Left lung (tissue), 10 donors: ENCODE results near the gene CFAP298. TPM values are rescaled to one million over a fixed set of nuclear protein-coding genes. Genes with fewer than 3 reads are reported as not detected.
A peak's percentile ranks its signal among the peaks of the same experiment; 100 is the strongest.

Experiments used
- ATAC-seq: fragments of 200-7000 bp; cut with Tn5 transposase; one replicate; pipeline ENCODE4 v1.9.1; 2020; ENCODE audit warnings: moderate library complexity
- DNase-seq, 4 donors: peaks; one replicate each; pipeline ENCODE4 v3.0.0-alpha.2; 2013 to 2020
- H3K27ac ChIP-seq, 2 donors: fragments of 200-600 bp; sonication (generic) in 1 of 2; one replicate each; pipeline versions ENCODE4 v1.5.0 to v1.8.0; 2020 to 2021
- H3K27me3 ChIP-seq, 2 donors: fragments of 200-600 bp; sonication (generic) in 1 of 2; one replicate each; pipeline versions ENCODE4 v1.5.0 to v1.8.0; 2020 to 2021
- H3K36me3 ChIP-seq, 2 donors: fragments of 200-600 bp; sonication (generic) in 1 of 2; one replicate each; pipeline versions ENCODE4 v1.5.0 to v1.8.0; 2020 to 2021
- H3K4me1 ChIP-seq, 2 donors: fragments of 200-600 bp; one replicate each; pipeline ENCODE4 v1.8.0; 2021
- H3K4me3 ChIP-seq, 2 donors: fragments of 200-600 bp; sonication (generic) in 1 of 2; one replicate each; pipeline versions ENCODE4 v1.5.0 to v1.8.0; 2020 to 2021; ENCODE audit warnings: mild to moderate bottlenecking in 1 of 2
- H3K9me3 ChIP-seq, 2 donors: fragments of 200-600 bp; sonication (generic) in 1 of 2; one replicate each; pipeline versions ENCODE4 v1.5.0 to v1.8.0; 2020 to 2021
- intact Hi-C, 2 donors: fragments of 100-400 bp; cut with DNase I; formaldehyde crosslinking; loops; one replicate each; pipeline versions ENCODE4 v1.11.2 to v1.14.2; 2022
- polyA plus RNA-seq, 6 donors: library from polyadenylated mRNA; unstranded; fragments of 120-200 nt; gene quantifications; one replicate each; pipeline ENCODE4 v1.2.1, GENCODE V29; 2013; ENCODE audit not compliant: insufficient read length in 6 of 6
- total RNA-seq, 2 donors: library from RNA; stranded (reverse); fragmentation: NEBNext Ultra II Directional; extraction: Animal tissue kit (Norgen Biotek cat#: 25700); gene quantifications; one replicate each; pipeline ENCODE4 v1.2.1, GENCODE V29; 2021
- TF ChIP-seq, protein P1 (sequence below), 2 donors: fragments of 200-600 bp; sonication (generic) in 1 of 2; IDR thresholded peaks; one replicate each; pipeline versions ENCODE4 v1.5.0 to v1.8.0; 2021; ENCODE audit warnings: antibody characterized with exemption in 2 of 2
- donor health status: DM: no; HTN: yes; CAD: no.
- donor health status: DM: no; HTN: no; CAD: no.

CFAP298 gene
- total and polyA plus RNA-seq, 8 donors: 31.5 to 71.0 (median 46.9) TPM

GRCh38 chr21:32585042-32585710, 27.0 kb downstream of the CFAP298 start, which contains the start of gene TCP10L:
Gene TCP10L, minus strand, starts transcription at chr21:32585523. Its CDS starts 1,219 bp downstream, at chr21:32584304.
- Histone ChIP-seq H3K4me3 (no peak within 1 kb of the TSS), H3K4me1 (no peaks in the 10 kb centered on the region), H3K27ac (no peak within 1 kb of the TSS), H3K9me3 (no peaks in the 10 kb centered on the region), H3K27me3 (no peaks in the 10 kb centered on the region), H3K36me3 (no peaks in the 10 kb centered on the region)
- TF ChIP-seq, protein P1, sequence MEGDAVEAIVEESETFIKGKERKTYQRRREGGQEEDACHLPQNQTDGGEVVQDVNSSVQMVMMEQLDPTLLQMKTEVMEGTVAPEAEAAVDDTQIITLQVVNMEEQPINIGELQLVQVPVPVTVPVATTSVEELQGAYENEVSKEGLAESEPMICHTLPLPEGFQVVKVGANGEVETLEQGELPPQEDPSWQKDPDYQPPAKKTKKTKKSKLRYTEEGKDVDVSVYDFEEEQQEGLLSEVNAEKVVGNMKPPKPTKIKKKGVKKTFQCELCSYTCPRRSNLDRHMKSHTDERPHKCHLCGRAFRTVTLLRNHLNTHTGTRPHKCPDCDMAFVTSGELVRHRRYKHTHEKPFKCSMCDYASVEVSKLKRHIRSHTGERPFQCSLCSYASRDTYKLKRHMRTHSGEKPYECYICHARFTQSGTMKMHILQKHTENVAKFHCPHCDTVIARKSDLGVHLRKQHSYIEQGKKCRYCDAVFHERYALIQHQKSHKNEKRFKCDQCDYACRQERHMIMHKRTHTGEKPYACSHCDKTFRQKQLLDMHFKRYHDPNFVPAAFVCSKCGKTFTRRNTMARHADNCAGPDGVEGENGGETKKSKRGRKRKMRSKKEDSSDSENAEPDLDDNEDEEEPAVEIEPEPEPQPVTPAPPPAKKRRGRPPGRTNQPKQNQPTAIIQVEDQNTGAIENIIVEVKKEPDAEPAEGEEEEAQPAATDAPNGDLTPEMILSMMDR (IDR thresholded peaks at IDR 0.05): no peak
- no peak for DNase-seq
- intact Hi-C loops: no loop called here
- no peak for ATAC-seq

DNA sequence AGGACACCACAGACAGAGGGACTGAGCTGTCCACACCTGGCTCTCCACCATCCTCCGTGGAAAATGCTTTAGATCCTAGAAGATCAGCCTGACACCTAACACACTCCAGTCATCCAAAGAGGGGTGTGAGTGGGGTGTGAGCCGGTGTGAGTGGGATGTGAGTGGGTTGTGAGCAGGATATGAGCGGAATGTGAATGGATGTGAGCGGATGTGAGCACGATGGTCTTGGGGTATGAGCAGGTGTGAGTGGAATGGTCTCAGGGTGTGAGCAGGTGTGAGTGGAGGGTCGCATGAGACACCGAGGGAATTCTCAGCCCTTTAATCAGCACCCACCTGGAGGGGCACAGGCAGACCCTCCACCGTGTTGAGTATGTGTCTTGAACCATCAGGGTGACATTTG, 27.7 kb downstream of the CFAP298 start:
- no peaks in the 10 kb centered on the region for H3K9me3 ChIP-seq

DNA sequence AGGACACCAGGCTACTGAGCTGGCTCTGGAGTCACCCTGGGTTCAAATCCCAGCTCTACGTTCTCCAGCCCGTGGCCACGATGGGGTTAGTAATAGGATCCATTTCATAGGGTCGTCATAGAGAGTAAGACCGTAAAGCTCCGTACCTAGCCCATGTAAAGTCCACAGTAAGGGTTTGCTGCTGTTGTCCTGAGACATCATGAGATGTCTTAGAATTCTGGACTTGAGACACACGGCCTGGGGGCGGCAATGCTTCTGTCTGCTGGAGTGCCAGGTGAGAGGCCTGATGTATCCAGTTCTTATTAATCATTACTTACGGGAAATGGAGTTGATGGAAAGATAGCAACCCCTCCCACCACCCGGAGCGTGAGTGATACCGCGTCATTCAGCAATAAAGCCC, 30.4 kb downstream of the CFAP298 start:
- ATAC-seq: no peak

More for the DNA sequence above, 27.7 kb downstream of the CFAP298 start:
- Histone ChIP-seq H3K4me1 (no peaks in the 10 kb centered on the region), H3K36me3 (no peaks in the 10 kb centered on the region), H3K4me3 (no peak overlapping the region), H3K27me3 (no peaks in the 10 kb centered on the region), H3K27ac (no peak overlapping the region)
- DNase-seq (no peak), ATAC-seq (no peak)
- TF ChIP-seq, protein P1 (IDR thresholded peaks at IDR 0.05): no peak
- intact Hi-C loops: no loop called here

GRCh38 chr21:32580949-32581348, 31.2 kb downstream of the CFAP298 start:
- no peaks in the 10 kb centered on the region for H3K9me3 ChIP-seq
- intact Hi-C loops: no loop called here
- no peaks in the 10 kb centered on the region for H3K36me3 ChIP-seq
- TF ChIP-seq, protein P1 (IDR thresholded peaks at IDR 0.05): no peak
- H3K27ac ChIP-seq: no peak overlapping the region
- ATAC-seq (no peak), DNase-seq (no peak)
- H3K27me3 ChIP-seq: no peaks in the 10 kb centered on the region
- no peaks in the 10 kb centered on the region for H3K4me1 ChIP-seq
- no peak overlapping the region for H3K4me3 ChIP-seq

More for the DNA sequence above, 30.4 kb downstream of the CFAP298 start:
- H3K27me3 ChIP-seq: no peaks in the 10 kb centered on the region
- no peak overlapping the region for H3K4me3 ChIP-seq
- H3K36me3 ChIP-seq: no peaks in the 10 kb centered on the region
- intact Hi-C loops: no loop called here
- H3K4me1 ChIP-seq: no peaks in the 10 kb centered on the region
- TF ChIP-seq, protein P1 (IDR thresholded peaks at IDR 0.05): no peak
- H3K9me3 ChIP-seq: no peaks in the 10 kb centered on the region
- H3K27ac ChIP-seq: no peak overlapping the region
- DNase-seq: no peak

DNA sequence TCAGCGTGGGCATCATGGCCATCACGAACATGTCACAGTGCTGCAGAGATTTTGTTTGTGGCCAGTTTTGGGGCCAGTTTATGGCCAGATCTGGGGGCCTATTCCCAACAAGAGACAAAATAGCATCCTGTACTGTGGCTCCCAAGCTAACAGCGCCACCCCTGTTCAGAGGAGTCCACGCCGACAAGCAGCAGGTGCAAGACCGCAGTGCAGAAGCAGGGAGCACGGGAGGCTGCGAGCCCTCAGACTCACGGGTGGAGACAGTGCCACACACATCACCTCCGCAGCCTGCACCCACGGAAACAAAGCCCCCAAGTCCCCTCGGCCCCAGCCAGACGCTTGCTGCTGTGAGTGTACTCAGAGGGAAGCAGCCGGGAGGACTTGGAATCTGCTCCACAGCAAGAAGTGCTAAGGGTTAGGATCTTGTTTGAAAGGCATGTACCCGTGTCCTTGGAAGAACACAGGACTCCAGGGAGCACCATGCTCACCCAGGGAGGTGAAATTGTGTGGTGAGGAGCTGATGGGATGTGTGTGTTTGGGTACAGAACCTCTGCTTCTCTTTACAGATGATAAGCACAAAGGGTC, 34.0 kb downstream of the CFAP298 start:
- ATAC-seq (peak; percentile 34), DNase-seq (no peak)
- Histone ChIP-seq H3K27me3 (no peaks in the 10 kb centered on the region), H3K9me3 (no peaks in the 10 kb centered on the region), H3K36me3 (no peaks in the 10 kb centered on the region), H3K4me3 (no peak overlapping the region), H3K27ac (no peak overlapping the region), H3K4me1 (no peaks in the 10 kb centered on the region)
- TF ChIP-seq, protein P1 (IDR thresholded peaks at IDR 0.05): no peak
- intact Hi-C loops: no loop called here
